ENCODE data around the gene GIPC2. TPM values are rescaled to one million over a fixed set of nuclear protein-coding genes. Genes with fewer than 3 reads are reported as not detected.
"Not testable (repeated sequence)": the region's sequence is repeated elsewhere in the genome, so short reads cannot be mapped to it uniquely, and the experiment has no call there.

Gene GIPC2
- total RNA-seq, 1 donor from 2014 or later: 55.5 TPM

- no peak for DNase-seq
These were observed 55.3 kb downstream of the GIPC2 start for GRCh38 chr1:78101051-78101450.

DNA sequence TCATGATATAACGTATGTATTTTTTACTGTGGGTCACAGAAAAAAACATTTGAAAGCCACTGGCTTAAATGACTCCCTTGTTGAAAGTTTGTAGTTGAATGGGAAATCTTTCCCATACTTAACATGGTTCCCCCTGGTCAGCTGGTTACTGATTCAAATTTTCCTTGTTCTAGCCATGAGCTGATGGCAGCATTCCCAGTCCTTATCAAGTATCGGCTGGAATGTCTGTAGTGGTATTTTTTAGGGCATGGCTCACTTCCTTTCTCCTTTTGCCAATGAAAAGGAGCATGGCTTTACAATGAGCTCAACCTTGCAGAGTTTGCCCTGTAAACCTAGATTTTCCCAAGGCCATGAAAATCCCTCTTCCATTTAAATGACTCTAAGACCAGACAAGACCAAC lies 55.7 kb downstream of the GIPC2 start:
- peak; percentile 98 for DNase-seq

DNA sequence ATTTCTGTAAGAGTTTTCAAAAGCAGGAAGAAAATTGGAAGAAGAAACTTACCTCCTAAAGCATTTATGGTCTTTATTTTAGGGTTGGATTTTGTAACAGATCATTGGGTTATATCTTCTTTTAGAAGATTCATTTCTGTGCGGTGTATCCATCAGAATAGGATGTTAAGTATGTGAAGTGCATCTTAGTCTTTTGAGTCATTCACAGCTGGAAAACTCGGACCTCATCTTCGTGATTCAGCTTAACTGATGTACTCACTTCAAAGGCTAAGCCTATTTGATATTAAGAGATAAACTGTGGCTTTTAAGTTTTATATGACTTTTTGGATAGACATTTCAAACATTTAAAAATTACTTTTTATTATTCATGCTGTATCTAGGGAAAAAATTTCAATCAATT lies 56.3 kb downstream of the GIPC2 start:
- peak; percentile 64 for DNase-seq

DNA sequence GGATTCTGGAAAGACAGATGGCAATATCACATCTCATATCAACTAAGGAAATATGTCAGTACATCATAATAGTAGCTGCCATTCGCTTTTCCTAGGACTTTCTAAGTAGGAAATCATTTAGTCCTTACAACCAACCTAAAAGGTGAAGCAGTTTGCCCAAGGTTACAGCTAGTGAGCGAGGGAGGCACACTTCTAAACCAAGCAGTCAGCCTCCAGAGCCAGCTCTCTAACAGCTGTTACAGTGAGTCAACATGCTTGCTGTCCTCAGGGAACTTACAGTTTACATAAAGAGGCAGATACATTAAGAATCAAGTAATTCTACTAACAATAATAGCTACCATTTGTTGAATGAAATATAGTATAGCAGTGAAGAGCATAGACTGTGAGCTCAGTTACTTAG lies 57.1 kb downstream of the GIPC2 start:
- DNase-seq: no peak

- DNase-seq: peak; percentile 54
These were observed 58.6 kb downstream of the GIPC2 start for GRCh38 chr1:78104322-78104721.

- DNase-seq: not testable (repeated sequence)
These were observed 63.9 kb downstream of the GIPC2 start for GRCh38 chr1:78109659-78110058.

- no peak for DNase-seq
These were observed 67.6 kb downstream of the GIPC2 start for GRCh38 chr1:78113156-78113916.

DNA sequence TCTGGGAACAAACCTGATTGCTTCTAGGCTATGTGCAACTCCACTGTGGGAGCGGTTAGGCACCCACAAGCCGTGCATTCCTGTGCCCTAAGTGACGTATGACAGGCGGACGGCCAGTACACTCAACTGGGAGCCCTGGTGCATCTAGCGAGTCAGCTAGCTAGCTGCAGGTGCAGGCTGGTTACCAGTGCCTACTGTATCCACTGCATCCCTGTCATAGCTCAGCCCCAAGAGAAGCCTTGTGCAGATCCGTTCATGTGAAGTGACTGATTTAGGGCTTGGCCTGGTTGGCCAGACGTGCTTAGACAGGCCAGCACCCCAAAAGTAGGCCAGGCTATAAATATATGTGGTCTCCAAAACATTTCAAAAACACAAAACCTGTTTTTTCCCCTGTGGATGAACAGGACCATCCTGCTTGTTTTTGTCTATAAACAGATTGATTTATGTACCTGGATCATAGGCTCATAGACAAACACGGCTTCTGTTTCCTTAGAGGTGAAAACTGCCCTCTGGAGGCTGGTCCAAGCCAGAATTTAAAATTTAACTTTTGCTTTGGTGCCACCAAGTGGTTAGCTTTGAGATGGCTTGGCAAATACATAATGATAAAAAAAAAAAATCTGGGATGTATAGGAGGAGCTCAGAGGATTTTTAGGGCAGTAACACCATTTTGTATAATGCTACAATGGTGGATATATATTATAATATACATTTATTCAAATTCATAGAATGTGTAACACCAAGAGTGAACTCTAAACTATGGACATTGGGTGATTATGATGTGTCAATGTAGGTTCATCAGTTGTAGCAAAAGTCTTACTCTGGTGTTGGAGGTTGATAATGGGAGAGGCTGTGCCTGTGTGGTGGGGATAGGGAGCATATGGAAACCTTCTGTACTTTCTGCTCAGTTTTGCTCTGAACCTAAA lies 68.5 kb downstream of the GIPC2 start:
- peak; percentile 92 for DNase-seq

DNA sequence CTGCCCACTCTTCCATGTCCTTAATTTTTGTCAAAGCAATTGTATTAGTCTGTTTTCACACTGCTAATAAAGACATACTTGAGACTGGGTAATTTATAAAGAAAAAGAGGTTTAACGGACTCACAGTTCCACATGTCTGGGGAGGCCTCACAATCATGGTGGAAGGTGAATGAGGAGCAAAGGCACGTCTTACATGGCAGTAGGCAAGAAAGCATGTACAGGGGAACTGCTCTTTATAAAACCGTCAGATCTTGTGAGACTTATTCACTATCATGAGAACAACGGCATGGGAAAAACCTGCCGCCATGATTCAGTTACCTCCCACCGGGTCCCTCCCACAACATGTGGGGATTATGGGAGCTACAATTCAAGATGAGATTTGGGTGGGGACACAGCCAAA lies 74.7 kb downstream of the GIPC2 start:
- not testable (repeated sequence) for DNase-seq

- no peak for DNase-seq
These were observed 75.9 kb downstream of the GIPC2 start for GRCh38 chr1:78121710-78122109.

GRCh38 chr1:78122389-78122788 lies 76.6 kb downstream of the GIPC2 start:
- no peak for DNase-seq

DNA sequence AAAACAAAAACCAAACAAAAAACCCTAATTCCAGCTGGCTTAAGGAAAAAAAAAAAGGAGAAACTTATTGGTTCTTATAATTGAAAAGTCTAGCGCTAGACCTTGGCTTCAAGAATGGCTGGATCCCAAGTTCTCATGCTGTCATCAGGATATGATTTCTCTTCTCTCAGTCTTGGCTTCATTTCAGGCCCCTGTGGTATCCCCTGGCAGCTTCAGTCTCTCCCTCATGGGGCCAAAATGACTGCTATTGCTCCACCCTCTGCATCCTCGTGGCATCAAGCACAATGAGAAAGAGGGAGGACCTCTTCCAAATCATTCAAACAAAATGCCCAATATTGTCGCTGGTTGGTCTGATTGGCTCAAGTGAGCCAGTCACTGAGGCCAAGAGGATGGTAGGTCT lies 80.7 kb downstream of the GIPC2 start:
- DNase-seq: no peak

DNA sequence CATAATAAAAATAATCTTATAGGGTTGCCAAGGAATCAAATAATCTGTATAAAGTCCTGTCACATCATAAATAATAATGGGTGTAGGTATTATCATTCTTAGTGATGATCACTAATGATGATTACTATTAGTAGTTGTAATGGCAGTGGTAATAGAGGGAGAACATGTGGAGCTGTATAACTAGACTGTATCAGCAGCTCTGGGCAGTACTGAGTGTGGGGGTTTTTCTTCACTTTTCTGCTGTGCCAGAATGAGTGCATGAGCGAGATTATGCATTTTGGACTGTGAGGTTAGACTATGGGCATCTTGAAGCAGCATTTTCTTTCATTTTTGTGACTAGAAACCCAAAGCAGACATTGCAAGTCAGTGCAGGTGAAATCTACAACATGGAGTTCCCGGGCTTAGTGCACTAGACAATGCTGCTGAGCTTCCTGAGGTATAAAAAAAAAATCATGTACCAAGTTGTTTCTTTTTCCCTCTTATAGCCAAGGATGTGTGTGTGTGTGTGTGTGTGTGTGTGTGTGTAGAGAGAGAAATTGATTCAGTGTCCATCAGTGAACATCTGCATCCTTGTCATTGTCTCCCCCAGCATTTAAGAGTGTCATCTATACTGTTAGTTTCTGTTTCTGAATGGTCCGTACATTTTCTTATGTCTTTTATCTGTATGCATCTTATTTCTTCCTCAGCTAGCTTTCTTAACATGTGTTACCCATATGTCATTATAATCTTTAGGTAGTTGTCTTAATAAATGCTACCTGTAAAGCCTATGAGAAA lies 86.6 kb downstream of the GIPC2 start:
- no peak for DNase-seq

GRCh38 chr1:78132948-78133322 lies 87.2 kb downstream of the GIPC2 start:
- DNase-seq: no peak

- DNase-seq: no peak
These were observed 90.9 kb downstream of the GIPC2 start for GRCh38 chr1:78136680-78137079.

- no peak for DNase-seq
These were observed 95.9 kb downstream of the GIPC2 start for GRCh38 chr1:78141531-78142231.

GRCh38 chr1:78142736-78143135 lies 97.0 kb downstream of the GIPC2 start:
- DNase-seq: no peak

DNA sequence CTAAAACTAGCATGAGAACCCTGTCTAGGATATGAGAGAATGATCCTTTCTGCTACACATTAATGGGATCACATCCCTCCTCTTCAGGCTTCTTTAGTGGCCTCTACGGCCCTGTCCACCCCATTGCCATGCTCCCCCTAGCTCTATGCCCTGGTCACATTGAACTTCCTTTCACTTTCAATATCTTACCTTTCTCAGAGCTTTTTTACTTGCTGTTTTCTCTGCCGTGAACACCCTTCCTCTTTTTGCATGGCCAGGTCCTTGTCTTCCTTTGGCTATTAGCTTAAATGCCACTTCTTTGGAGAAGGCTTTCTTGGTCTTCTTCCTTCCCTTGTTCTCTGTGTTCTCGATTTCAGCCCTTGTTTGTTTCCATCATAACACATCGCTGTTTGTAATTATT lies 97.4 kb downstream of the GIPC2 start:
- no peak for DNase-seq

- DNase-seq: no peak
These were observed 97.9 kb downstream of the GIPC2 start for GRCh38 chr1:78143673-78144072.

DNA sequence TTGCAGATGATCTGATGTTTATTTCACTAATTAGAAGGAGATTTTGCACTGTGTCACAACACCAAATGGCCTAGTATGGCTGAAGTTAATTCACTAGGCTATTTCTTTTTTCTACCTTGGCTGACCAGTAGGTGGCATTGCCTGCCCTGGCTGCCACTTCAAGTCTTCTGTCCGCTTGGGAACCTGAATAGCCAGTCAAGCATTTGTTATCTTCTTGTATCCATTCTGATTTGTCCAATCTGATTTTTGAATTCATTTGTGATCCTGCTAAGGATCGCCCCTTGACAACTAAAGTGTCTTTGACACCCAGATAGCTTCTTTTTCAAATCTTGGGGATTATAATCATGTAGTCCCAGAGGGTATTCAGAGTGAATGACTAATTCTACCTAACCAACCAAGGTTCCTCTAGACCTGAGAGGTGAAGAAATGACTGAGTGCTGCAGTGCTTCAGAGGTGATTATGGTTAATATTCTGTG lies 99.4 kb downstream of the GIPC2 start:
- DNase-seq: peak; percentile 80

- DNase-seq: no peak
These were observed 100.5 kb downstream of the GIPC2 start for GRCh38 chr1:78146205-78146771.

- DNase-seq: no peak
These were observed 101.3 kb downstream of the GIPC2 start for GRCh38 chr1:78147031-78147430.

All from dermis blood vessel endothelial cell (primary cell).